CD1c-positive myeloid dendritic cell (primary cell): ENCODE measurements around the gene ISX.
"Not testable (repeated sequence)": the region's sequence is repeated elsewhere in the genome, so short reads cannot be mapped to it uniquely, and the experiment has no call there.

ENCODE experiments used
- DNase-seq: peaks from one replicate; pipeline ENCODE4 v3.0.0-alpha.2; 2016; ENCODE audit errors: extremely low spot score

The ISX gene

GRCh38 chr22:35065796-35066218 is at the start of gene ISX:
ISX (plus strand) TSS chr22:35066158; CDS start chr22:35067088, 930 bp downstream.
- no peak for DNase-seq

GRCh38 chr22:35016909-35017308 is 49.0 kb upstream of the ISX start:
- no peak for DNase-seq

GRCh38 chr22:35018995-35019394 is 47.0 kb upstream of the ISX start:
- DNase-seq = no peak

GRCh38 chr22:35020517-35020916 is 45.4 kb upstream of the ISX start:
- DNase-seq = no peak

- no peak for DNase-seq
Measured at GRCh38 chr22:35021161-35021560, 44.8 kb upstream of the ISX start.

GRCh38 chr22:35022291-35022690 is 43.7 kb upstream of the ISX start:
- no peak for DNase-seq

- peak; percentile 36 for DNase-seq
Measured at GRCh38 chr22:35023692-35024363, 42.1 kb upstream of the ISX start.

GRCh38 chr22:35024364-35024692 is 41.6 kb upstream of the ISX start:
- DNase-seq = no peak

- DNase-seq = not testable (repeated sequence)
Measured at GRCh38 chr22:35030112-35030511, 35.8 kb upstream of the ISX start.

- DNase-seq = no peak
Measured at GRCh38 chr22:35032571-35032970, 33.4 kb upstream of the ISX start.

- no peak for DNase-seq
Measured at GRCh38 chr22:35033635-35034296, 32.2 kb upstream of the ISX start.

GRCh38 chr22:35034963-35035362 is 31.0 kb upstream of the ISX start:
- DNase-seq = no peak

GRCh38 chr22:35037089-35037488 is 28.9 kb upstream of the ISX start:
- no peak for DNase-seq

GRCh38 chr22:35039625-35040024 is 26.3 kb upstream of the ISX start:
- no peak for DNase-seq

- DNase-seq = no peak
Measured at GRCh38 chr22:35043252-35043933, 22.6 kb upstream of the ISX start.

GRCh38 chr22:35043934-35044319 is 22.0 kb upstream of the ISX start:
- no peak for DNase-seq

- DNase-seq = no peak
Measured at GRCh38 chr22:35044607-35045390, 21.2 kb upstream of the ISX start.

GRCh38 chr22:35045451-35045850 is 20.5 kb upstream of the ISX start:
- no peak for DNase-seq

GRCh38 chr22:35046744-35047462 is 19.1 kb upstream of the ISX start:
- DNase-seq = no peak

- DNase-seq = not testable (repeated sequence)
Measured at GRCh38 chr22:35050038-35050437, 15.9 kb upstream of the ISX start.

GRCh38 chr22:35051013-35051535 is 14.9 kb upstream of the ISX start:
- DNase-seq = no peak
